ENCODE data around the gene SBDS. TPM values are rescaled to one million over a fixed set of nuclear protein-coding genes. Genes with fewer than 3 reads are reported as not detected.
"Not testable (repeated sequence)": the region's sequence is repeated elsewhere in the genome, so short reads cannot be mapped to it uniquely, and the experiment has no call there.

The SBDS gene
- 43.0 and 94.2 TPM in 2 replicates for total RNA-seq (2012; rRNA removed)
- polyA plus RNA-seq (2012; rRNA removed), result 63.4 and 65.7 TPM in 2 replicates
- 23.9 and 24.9 TPM in 2 replicates for polyA plus RNA-seq (2012; cell fraction: cytosol; rRNA removed)
- 8.3 and 34.7 TPM in 2 replicates for polyA plus RNA-seq (2012; cell fraction: nucleus; rRNA removed; ENCODE audit: low replicate concordance)
- percentile 91 among the genes with signal in this experiment for Bru-seq, nascent RNA
- BruChase-seq, experiment 1, labeled RNA remaining after a 6-hour chase, result percentile 92 among the genes with signal in this experiment
- BruChase-seq, experiment 2, labeled RNA remaining after a 2-hour chase, result percentile 83 among the genes with signal in this experiment
- long read RNA-seq, transcript SBDS-201 (5 exons, 1,631 nt), result major isoform, 154 of 173 reads
- long read RNA-seq, partial matches to known transcripts, result 7 of 173 reads
- long read RNA-seq, other reads (novel, unspliced or antisense), result 12 of 173 reads

DNA sequence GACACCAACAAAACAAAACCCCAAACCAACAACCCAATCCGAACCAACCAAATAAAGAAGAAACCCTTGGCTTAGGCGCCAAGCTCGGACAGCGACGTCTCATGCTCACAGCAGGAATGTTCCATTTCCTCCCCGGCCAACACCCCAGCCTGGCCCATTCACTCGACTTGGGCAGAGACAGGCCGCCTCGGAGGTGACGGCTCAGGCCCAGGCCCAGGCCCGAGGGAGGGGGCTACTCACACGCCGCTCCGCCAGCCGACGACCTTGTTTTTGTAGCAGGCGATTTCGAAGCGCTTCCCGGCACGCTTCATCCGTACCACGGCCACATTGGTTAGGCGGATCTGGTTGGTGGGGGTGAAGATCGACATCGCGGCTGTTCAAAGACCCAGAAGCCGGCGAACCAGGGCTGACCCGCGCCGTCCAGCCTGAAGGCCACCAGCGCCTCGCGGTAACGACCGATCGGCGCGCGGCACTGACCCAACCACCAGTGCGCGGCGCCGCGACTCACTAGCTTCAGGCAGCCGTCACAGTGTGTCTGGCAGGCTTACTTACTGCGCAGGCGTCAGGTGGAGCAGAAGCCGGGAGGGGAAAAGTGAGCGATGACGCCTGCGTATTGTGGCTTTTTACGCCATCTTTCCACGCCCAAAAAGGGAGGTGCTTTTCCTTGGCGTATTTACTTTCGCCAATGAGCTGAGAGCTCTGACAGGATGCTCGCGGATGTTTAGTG is at the start of gene SBDS:
TSS of gene SBDS (minus strand) at position 537 of the 727 bp plus-strand sequence. CDS start at position 368, 169 bp downstream.
- H4K20me1 ChIP-seq (ENCODE audit: insufficient read depth, low read length); H3K9me1 ChIP-seq (ENCODE audit: insufficient read depth, low read length); H2BK15ac ChIP-seq (ENCODE audit: low read depth, low read length); H2BK120ac ChIP-seq (ENCODE audit: low read depth, low read length); H3K36me3 ChIP-seq (ENCODE audit: control insufficient read depth, insufficient read depth, low read length); CTCF ChIA-PET; H3K27me3 ChIP-seq (ENCODE audit: control insufficient read depth, insufficient read depth, low read length); BruUV-seq (replicated peaks); H4K91ac ChIP-seq (ENCODE audit: insufficient read depth, low read depth, low read length); H3K9me3 ChIP-seq (ENCODE audit: control insufficient read depth, insufficient read depth, low read length); H3K4me1 ChIP-seq (ENCODE audit: control insufficient read depth, insufficient read depth, low read length); dilution Hi-C loops (cut with HindIII; ENCODE audit: low sequenced_read_pairs, unreplicated experiment); H2BK20ac ChIP-seq (ENCODE audit: low read depth, low read length): not testable (repeated sequence)
- Histone ChIP-seq H3K23ac (ENCODE audit: low read depth, low read length) (peak within 1 kb of the TSS; percentile 88; the same call in 1 of the 2 replicates), H3K18ac (ENCODE audit: low read depth, low read length) (peak within 1 kb of the TSS; percentile 61), H4K8ac (ENCODE audit: low read depth in 2 of 2, low read length in 2 of 2) (peak within 1 kb of the TSS in 1 of 2 experiments; percentile 85; a peak in 3 of 4 replicates), H3K4ac (ENCODE audit: low read depth, low read length) (peak within 1 kb of the TSS; percentile 30), H3K4me2 (ENCODE audit: low read depth, low read length) (peak within 1 kb of the TSS; percentile 58), H3K56ac (ENCODE audit: extremely low read depth, insufficient read depth, low read length) (peak within 1 kb of the TSS; percentile 72; the same call in 1 of the 2 replicates), H2AFZ (replicated peaks; ENCODE audit: low read length, poor library complexity) (peak within 1 kb of the TSS; percentile 76), H3K27ac (ENCODE audit: insufficient read depth, low read length) (peak within 1 kb of the TSS; percentile 73), H3K4me3 (ENCODE audit: insufficient read depth, low read depth, low read length) (peak within 1 kb of the TSS; percentile 71), H3K14ac (replicated peaks; ENCODE audit: low read depth, low read length) (peak within 1 kb of the TSS; percentile 71), H2BK5ac (ENCODE audit: low read depth, low read length, poor library complexity, severe bottlenecking) (peak within 1 kb of the TSS; percentile 83), H4K5ac (ENCODE audit: low read depth, low read length) (peak within 1 kb of the TSS; percentile 50; the same call in 1 of the 2 replicates), H2AK5ac (ENCODE audit: low read depth, low read length) (peak within 1 kb of the TSS; percentile 45), H2AK9ac (replicated peaks; ENCODE audit: low read depth, low read length, poor library complexity) (peak within 1 kb of the TSS; percentile 84), H3K79me1 (ENCODE audit: low read depth in 1 of 2, low read length in 2 of 2) (peaks cover 8 to 14% of the 10 kb centered on the region in 2 experiments), H3K9ac (ENCODE audit: low read depth, low read length) (peak within 1 kb of the TSS; percentile 83)
- WGBS, 2 experiments (ENCODE audit: extremely low coverage in 2 of 2, insufficient read length in 1 of 2), result 2% methylated on average over 21 of the region's 59 CpGs; no CpG with 5 or more reads in 1 of the 2 experiments
- intact Hi-C loops (cut with micrococcal nuclease) (loop anchor here (5.0 kb wide), 1 partner anchor 168 kb away; no protein-coding TSS in a partner anchor), in situ Hi-C loops (cut with MboI; ENCODE audit: low sequenced_read_pairs) (loop anchor here (25.0 kb wide), 1 partner anchor 433 kb away; no protein-coding TSS in a partner anchor)
- POLR2A ChIA-PET (ENCODE audit: unreplicated experiment), result interaction anchor here (0.6 kb wide), 1 partner anchor 150 kb away, joined by 4 read pairs; no protein-coding TSS in a partner anchor
- peak; percentile 99 for DNase-seq
- ATAC-seq (ENCODE audit: low read depth), result peak; percentile 63
- peak; percentile 95 for TF ChIP-seq POLR2A (IDR thresholded peaks at IDR 0.05; ENCODE audit: low read depth, low read length)
- TF ChIP-seq MAZ (IDR thresholded peaks at IDR 0.05; ENCODE audit: borderline replicate concordance, low read depth, low read length), result peak; percentile 17; the same call in 1 of the 2 replicates
- 0 out of 2 replicates have a peak, but pooled peaks have one; percentile 8 for TF ChIP-seq CEBPB (IDR thresholded peaks at IDR 0.05; ENCODE audit: low read depth, low read length)

- DNase-seq; H4K8ac ChIP-seq (ENCODE audit: low read depth in 2 of 2, low read length in 2 of 2); H2AFZ ChIP-seq (replicated peaks; ENCODE audit: low read length, poor library complexity); H3K4me1 ChIP-seq (ENCODE audit: control insufficient read depth, insufficient read depth, low read length); BruUV-seq (replicated peaks); POLR2A ChIA-PET (ENCODE audit: unreplicated experiment); H3K23ac ChIP-seq (ENCODE audit: low read depth, low read length); H3K9ac ChIP-seq (ENCODE audit: low read depth, low read length); ATAC-seq (ENCODE audit: low read depth); H2BK120ac ChIP-seq (ENCODE audit: low read depth, low read length); H3K9me3 ChIP-seq (ENCODE audit: control insufficient read depth, insufficient read depth, low read length); CTCF ChIA-PET; H3K4ac ChIP-seq (ENCODE audit: low read depth, low read length); dilution Hi-C loops (cut with HindIII; ENCODE audit: low sequenced_read_pairs, unreplicated experiment); H2AK9ac ChIP-seq (replicated peaks; ENCODE audit: low read depth, low read length, poor library complexity); intact Hi-C loops (cut with micrococcal nuclease); H3K56ac ChIP-seq (ENCODE audit: extremely low read depth, insufficient read depth, low read length); H3K36me3 ChIP-seq (ENCODE audit: control insufficient read depth, insufficient read depth, low read length); H3K9me1 ChIP-seq (ENCODE audit: insufficient read depth, low read length); H3K27me3 ChIP-seq (ENCODE audit: control insufficient read depth, insufficient read depth, low read length); H4K5ac ChIP-seq (ENCODE audit: low read depth, low read length); H2AK5ac ChIP-seq (ENCODE audit: low read depth, low read length); H2BK15ac ChIP-seq (ENCODE audit: low read depth, low read length); H3K27ac ChIP-seq (ENCODE audit: insufficient read depth, low read length); H3K14ac ChIP-seq (replicated peaks; ENCODE audit: low read depth, low read length); H4K20me1 ChIP-seq (ENCODE audit: insufficient read depth, low read length); H3K4me3 ChIP-seq (ENCODE audit: insufficient read depth, low read depth, low read length); H4K91ac ChIP-seq (ENCODE audit: insufficient read depth, low read depth, low read length); in situ Hi-C loops (cut with MboI; ENCODE audit: low sequenced_read_pairs); H2BK20ac ChIP-seq (ENCODE audit: low read depth, low read length): not testable (repeated sequence)
- Histone ChIP-seq H2BK5ac (ENCODE audit: low read depth, low read length, poor library complexity, severe bottlenecking) (peak overlapping the region; percentile 30), H3K4me2 (ENCODE audit: low read depth, low read length) (peak overlapping the region; percentile 67), H3K79me1 (ENCODE audit: low read depth in 1 of 2, low read length in 2 of 2) (peaks cover 8 to 13% of the 10 kb centered on the region in 2 experiments), H3K18ac (ENCODE audit: low read depth, low read length) (peak overlapping the region; percentile 29; the same call in 1 of the 2 replicates)
- no CpG with 5 or more reads among the region's 4 CpGs for WGBS, 2 experiments (ENCODE audit: extremely low coverage in 2 of 2, insufficient read length in 1 of 2)
Measured at GRCh38 chr7:67043559-67043930, 48.2 kb upstream of the SBDS start.

Data from IMR-90 (cell line).